H1 (cell line): ENCODE results near the gene INSIG1. TPM values are rescaled to one million over a fixed set of nuclear protein-coding genes. Genes with fewer than 3 reads are reported as not detected.

Experiments used
- CREB1 ChIP-seq: IDR thresholded peaks from 2 replicates; pipeline ENCODE4 v1.6.1; 2012; ENCODE audit warnings: inconsistent platforms
- CTBP2 ChIP-seq: IDR thresholded peaks from 2 replicates; pipeline ENCODE4 v1.7.0; 2011; ENCODE audit warnings: borderline replicate concordance, mild to moderate bottlenecking, moderate library complexity, mixed read lengths, low read length; ENCODE audit not compliant: insufficient read depth, insufficient read length
- ZNF274 ChIP-seq: IDR thresholded peaks from 2 replicates; pipeline ENCODE4 v1.7.0; 2012; ENCODE audit warnings: low read length, borderline replicate concordance; ENCODE audit errors: extremely low read depth
- polyA plus RNA-seq, 7 experiments: library from polyadenylated mRNA; depleted of rRNA in 3 of 7; stranded (reverse) in 5 of 7; unstranded in 2 of 7; fragments of >200 nt in 5 of 7; fragments of 200-250 nt in 2 of 7; gene quantifications; 1 replicate in 5 of 7; 2 replicates in 1 of 7; 4 replicates in 1 of 7; pipeline versions ENCODE4 v1.2.1 to v1.2.3, GENCODE V29; 2011 to 2013; ENCODE audit warnings: missing spikeins in 2 of 7, mixed read lengths in 2 of 7
- total RNA-seq: library from RNA; stranded (reverse); fragmentation: NEBNext Ultra II Directional; extraction: Animal tissue kit (Norgen Biotek cat#: 25700); gene quantifications from 2 replicates; pipeline ENCODE4 v1.2.1, GENCODE V29; 2021

INSIG1 gene
- total and polyA plus RNA-seq, 2 of the 8 experiments (the other 6 are each of a cell fraction or from before 2014, with no cell fraction given), result 40.0 to 58.4 TPM

GRCh38 chr7:155285423-155285822, 12.3 kb upstream of the INSIG1 start (continued):
- TF ChIP-seq CTBP2 (no peak), ZNF274 (no peak), CREB1 (no peak)
- TF ChIP-seq, all 59 proteins: peak for 0
